ENCODE data around the gene CAPN5. TPM values are rescaled to one million over a fixed set of nuclear protein-coding genes. Genes with fewer than 3 reads are reported as not detected.

CAPN5 gene
- total RNA-seq, 2 experiments from 2014 or later = 5.1 to 6.9 TPM

DNA sequence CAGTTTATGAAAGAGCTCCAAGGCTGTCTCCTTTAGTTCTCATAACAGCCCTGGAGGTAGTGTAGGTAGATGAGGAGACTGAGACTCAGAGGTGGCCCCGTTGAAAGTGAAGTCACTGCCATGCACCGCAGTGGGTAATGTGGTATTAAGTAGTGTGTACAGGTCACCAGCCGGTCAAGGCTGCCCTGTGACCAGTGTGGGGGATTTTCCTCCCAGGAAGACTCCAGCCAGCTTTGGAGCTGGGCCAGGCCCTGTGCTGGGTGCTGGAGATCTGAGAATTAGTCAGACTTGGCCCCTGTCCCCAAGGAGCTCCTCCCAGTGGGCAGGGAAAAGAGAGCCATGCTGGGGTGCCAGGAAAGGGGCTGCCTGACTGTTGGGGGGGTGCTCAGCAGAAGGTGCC is 41.2 kb downstream of the CAPN5 start:
- H3K36me3 Mint-ChIP-seq (ENCODE audit: low read depth) = no peaks in the 10 kb centered on the region
- CTCF ChIA-PET = interaction anchor here (1.0 kb wide), 1 partner anchor 29 kb away, joined by 3 read pairs; no protein-coding TSS in a partner anchor

DNA sequence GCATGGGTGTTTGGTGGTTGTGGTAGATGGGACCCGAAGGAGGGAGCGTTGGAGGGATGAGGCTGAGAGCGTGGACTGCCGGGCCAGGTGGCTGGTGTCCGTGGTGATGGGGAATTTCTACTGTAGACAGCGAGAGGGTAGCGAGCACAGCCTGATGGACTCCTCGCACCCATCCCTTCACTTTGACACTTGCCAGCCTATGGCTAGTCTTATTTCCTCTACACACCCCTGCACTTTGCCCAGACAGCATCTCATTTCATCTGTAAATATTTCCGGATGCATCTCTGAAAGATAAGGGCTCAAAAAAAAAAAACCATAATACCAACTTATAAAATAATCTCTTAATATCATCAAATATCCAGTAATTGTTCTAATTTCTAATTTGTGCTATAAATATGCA is 41.7 kb downstream of the CAPN5 start:
- no peaks in the 10 kb centered on the region for H3K36me3 ChIP-seq (ENCODE audit: insufficient read depth, low read length)
- no peaks in the 10 kb centered on the region for H3K4me1 Mint-ChIP-seq (ENCODE audit: low read depth)
- no peak overlapping the region for H3K4me3 ChIP-seq (ENCODE audit: low read length)
- H3K9me3 ChIP-seq (ENCODE audit: control insufficient read depth in 1 of 2, insufficient read depth in 1 of 2, low read length in 2 of 2) = no peaks in the 10 kb centered on the region
- no peak for DNase-seq
- no peak overlapping the region for H3K27ac Mint-ChIP-seq
- H3K4me3 Mint-ChIP-seq = no peak overlapping the region
- intact Hi-C loops (cut with DNase I, micrococcal nuclease) = no loop called here
- H3K9me3 Mint-ChIP-seq = no peaks in the 10 kb centered on the region
- H3K27ac ChIP-seq (ENCODE audit: low read depth in 1 of 2, low read length in 2 of 2) = no peak overlapping the region
- no peaks in the 10 kb centered on the region for H3K4me1 ChIP-seq (ENCODE audit: insufficient read depth, low read length)
- no peaks in the 10 kb centered on the region for H3K36me3 Mint-ChIP-seq (ENCODE audit: low read depth)
- ChIA-PET POLR2A (no interaction called here), CTCF (no interaction called here)
- no peak for ATAC-seq (ENCODE audit: poor library complexity)
- TF ChIP-seq, protein P1, sequence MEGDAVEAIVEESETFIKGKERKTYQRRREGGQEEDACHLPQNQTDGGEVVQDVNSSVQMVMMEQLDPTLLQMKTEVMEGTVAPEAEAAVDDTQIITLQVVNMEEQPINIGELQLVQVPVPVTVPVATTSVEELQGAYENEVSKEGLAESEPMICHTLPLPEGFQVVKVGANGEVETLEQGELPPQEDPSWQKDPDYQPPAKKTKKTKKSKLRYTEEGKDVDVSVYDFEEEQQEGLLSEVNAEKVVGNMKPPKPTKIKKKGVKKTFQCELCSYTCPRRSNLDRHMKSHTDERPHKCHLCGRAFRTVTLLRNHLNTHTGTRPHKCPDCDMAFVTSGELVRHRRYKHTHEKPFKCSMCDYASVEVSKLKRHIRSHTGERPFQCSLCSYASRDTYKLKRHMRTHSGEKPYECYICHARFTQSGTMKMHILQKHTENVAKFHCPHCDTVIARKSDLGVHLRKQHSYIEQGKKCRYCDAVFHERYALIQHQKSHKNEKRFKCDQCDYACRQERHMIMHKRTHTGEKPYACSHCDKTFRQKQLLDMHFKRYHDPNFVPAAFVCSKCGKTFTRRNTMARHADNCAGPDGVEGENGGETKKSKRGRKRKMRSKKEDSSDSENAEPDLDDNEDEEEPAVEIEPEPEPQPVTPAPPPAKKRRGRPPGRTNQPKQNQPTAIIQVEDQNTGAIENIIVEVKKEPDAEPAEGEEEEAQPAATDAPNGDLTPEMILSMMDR (IDR thresholded peaks at IDR 0.05) = no peak
- no peaks in the 10 kb centered on the region for H3K27me3 ChIP-seq (ENCODE audit: control insufficient read depth in 1 of 2, insufficient read depth in 2 of 2, low read length in 2 of 2)
- H3K27me3 Mint-ChIP-seq = no peaks in the 10 kb centered on the region

More for the DNA sequence above, 41.2 kb downstream of the CAPN5 start:
- no peak overlapping the region for H3K27ac Mint-ChIP-seq
- Histone ChIP-seq H3K27ac (ENCODE audit: low read depth in 1 of 2, low read length in 2 of 2) (no peak overlapping the region), H3K9me3 (ENCODE audit: control insufficient read depth in 1 of 2, insufficient read depth in 1 of 2, low read length in 2 of 2) (peaks cover 0 to under 1% of the 10 kb centered on the region in 2 experiments), H3K36me3 (ENCODE audit: insufficient read depth, low read length) (no peaks in the 10 kb centered on the region), H3K4me1 (ENCODE audit: insufficient read depth, low read length) (no peaks in the 10 kb centered on the region), H3K4me3 (ENCODE audit: low read length) (no peak overlapping the region), H3K27me3 (ENCODE audit: control insufficient read depth in 1 of 2, insufficient read depth in 2 of 2, low read length in 2 of 2) (no peaks in the 10 kb centered on the region)
- no peak for DNase-seq
- POLR2A ChIA-PET = no interaction called here
- H3K27me3 Mint-ChIP-seq = no peaks in the 10 kb centered on the region
- no peaks in the 10 kb centered on the region for H3K9me3 Mint-ChIP-seq
- H3K4me1 Mint-ChIP-seq (ENCODE audit: low read depth) = no peaks in the 10 kb centered on the region
- intact Hi-C loops (cut with DNase I, micrococcal nuclease) = no loop called here
- TF ChIP-seq, protein P1 (IDR thresholded peaks at IDR 0.05) = no peak
- no peak for ATAC-seq (ENCODE audit: poor library complexity)
- no peak overlapping the region for H3K4me3 Mint-ChIP-seq

DNA sequence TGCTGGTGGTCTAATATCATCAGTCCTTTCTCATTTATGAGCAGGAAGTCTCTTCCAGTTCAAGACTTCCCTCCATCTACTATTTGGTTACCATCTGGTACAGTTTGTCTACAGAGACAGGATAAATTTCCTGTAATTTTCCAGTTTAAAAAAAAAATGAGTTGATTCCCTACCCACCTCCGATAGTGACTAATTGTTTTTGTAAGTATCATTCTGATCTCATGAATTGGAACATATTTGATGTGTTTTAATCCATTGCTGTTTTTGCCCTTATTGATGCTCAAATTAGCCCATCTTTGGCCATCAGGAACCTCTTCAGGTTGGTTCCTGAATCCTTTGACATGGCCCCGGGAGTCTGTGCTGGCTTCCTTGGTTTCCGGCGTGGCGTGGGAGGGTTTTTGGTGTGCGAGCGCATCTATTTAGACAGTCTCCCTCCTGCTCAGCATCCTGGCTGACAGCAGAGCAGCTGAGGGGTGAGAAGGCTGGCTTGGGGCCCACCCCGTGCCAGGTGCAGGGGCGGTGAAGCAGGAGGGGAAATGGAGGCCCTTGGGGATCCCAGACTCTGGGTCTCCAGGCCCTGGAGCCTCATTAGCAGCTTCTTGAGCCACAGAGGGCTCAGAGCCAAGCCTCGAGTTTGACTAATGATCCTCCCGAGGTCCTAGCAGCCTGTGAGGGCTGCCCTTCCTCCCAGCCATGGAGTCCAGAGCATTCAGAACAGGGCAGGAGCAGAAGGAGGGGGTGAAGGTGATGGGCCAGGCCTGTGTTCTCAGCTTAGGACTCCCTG is 42.7 kb downstream of the CAPN5 start:
- H3K9me3 ChIP-seq (ENCODE audit: control insufficient read depth in 1 of 2, insufficient read depth in 1 of 2, low read length in 2 of 2) = no peaks in the 10 kb centered on the region
- ChIA-PET CTCF (no interaction called here), POLR2A (no interaction called here)
- no peaks in the 10 kb centered on the region for H3K36me3 ChIP-seq (ENCODE audit: insufficient read depth, low read length)
- Mint-ChIP-seq H3K9me3 (no peaks in the 10 kb centered on the region), H3K27me3 (no peaks in the 10 kb centered on the region), H3K27ac (no peak overlapping the region), H3K4me3 (no peak overlapping the region), H3K4me1 (ENCODE audit: low read depth) (no peaks in the 10 kb centered on the region), H3K36me3 (ENCODE audit: low read depth) (no peaks in the 10 kb centered on the region)
- no peak overlapping the region for H3K4me3 ChIP-seq (ENCODE audit: low read length)
- DNase-seq = no peak
- ATAC-seq (ENCODE audit: poor library complexity) = no peak
- H3K27me3 ChIP-seq (ENCODE audit: control insufficient read depth in 1 of 2, insufficient read depth in 2 of 2, low read length in 2 of 2) = no peaks in the 10 kb centered on the region
- TF ChIP-seq, protein P1 (IDR thresholded peaks at IDR 0.05) = no peak
- no peaks in the 10 kb centered on the region for H3K4me1 ChIP-seq (ENCODE audit: insufficient read depth, low read length)
- no peak overlapping the region for H3K27ac ChIP-seq (ENCODE audit: low read depth in 1 of 2, low read length in 2 of 2)
- intact Hi-C loops (cut with DNase I, micrococcal nuclease) = no loop called here
